Embryonic facial prominence (tissue), 1 donor: ENCODE measurements around the gene PCSK5.
"Not testable (repeated sequence)": the region's sequence is repeated elsewhere in the genome, so short reads cannot be mapped to it uniquely, and the experiment has no call there.

Experiments
- DNase-seq: peaks from one replicate; pipeline ENCODE4 v3.0.0-alpha.2; 2016; ENCODE audit errors: extremely low spot score

Gene PCSK5

GRCh38 chr9:76247426-76247825 lies 357.0 kb downstream of the PCSK5 start:
- no peak for DNase-seq

- no peak for DNase-seq
Measured at GRCh38 chr9:76249309-76249708, 358.8 kb downstream of the PCSK5 start.

- DNase-seq = no peak
Measured at GRCh38 chr9:76255781-76256455, 365.4 kb downstream of the PCSK5 start.

GRCh38 chr9:76257311-76257710 lies 366.8 kb downstream of the PCSK5 start:
- no peak for DNase-seq

GRCh38 chr9:76266649-76267283 lies 376.3 kb downstream of the PCSK5 start:
- no peak for DNase-seq

GRCh38 chr9:76267284-76267652 lies 376.8 kb downstream of the PCSK5 start:
- no peak for DNase-seq

- DNase-seq = no peak
Measured at GRCh38 chr9:76269789-76270188, 379.3 kb downstream of the PCSK5 start.

GRCh38 chr9:76271755-76272154 lies 381.3 kb downstream of the PCSK5 start:
- DNase-seq = no peak

GRCh38 chr9:76289042-76289441 lies 398.6 kb downstream of the PCSK5 start:
- DNase-seq = no peak

- no peak for DNase-seq
Measured at GRCh38 chr9:76289703-76290102, 399.2 kb downstream of the PCSK5 start.

GRCh38 chr9:76290555-76290954 lies 400.1 kb downstream of the PCSK5 start:
- no peak for DNase-seq

- no peak for DNase-seq
Measured at GRCh38 chr9:76292246-76292645, 401.8 kb downstream of the PCSK5 start.

GRCh38 chr9:76292658-76293057 lies 402.2 kb downstream of the PCSK5 start:
- no peak for DNase-seq

GRCh38 chr9:76294301-76294700 lies 403.8 kb downstream of the PCSK5 start:
- no peak for DNase-seq

- no peak for DNase-seq
Measured at GRCh38 chr9:76296561-76297310, 406.3 kb downstream of the PCSK5 start.

GRCh38 chr9:76297721-76298239 lies 407.3 kb downstream of the PCSK5 start:
- DNase-seq = peak; percentile 27

GRCh38 chr9:76298521-76299144 lies 408.2 kb downstream of the PCSK5 start:
- DNase-seq = no peak

GRCh38 chr9:76302543-76302942 lies 412.1 kb downstream of the PCSK5 start:
- DNase-seq = no peak

- DNase-seq = no peak
Measured at GRCh38 chr9:76302947-76303550, 412.6 kb downstream of the PCSK5 start.

GRCh38 chr9:76307047-76307446 lies 416.6 kb downstream of the PCSK5 start:
- not testable (repeated sequence) for DNase-seq

- no peak for DNase-seq
Measured at GRCh38 chr9:76310577-76310976, 420.1 kb downstream of the PCSK5 start.

- DNase-seq = no peak
Measured at GRCh38 chr9:76310991-76311390, 420.5 kb downstream of the PCSK5 start.
